Kidney (tissue), 14 donors: ENCODE data around the gene ADAMTS12. TPM values are rescaled to one million over a fixed set of nuclear protein-coding genes. Genes with fewer than 3 reads are reported as not detected.

Experiments
- DNase-seq, 5 donors: peaks; one replicate each; pipeline ENCODE4 v3.0.0-alpha.2; 2013 to 2020
- FAIRE-seq: peaks from 2 replicates; lab custom pipeline; 2012; peaks lifted over from hg19 to GRCh38; lab: Jason Lieb, UNC
- H3K27ac ChIP-seq, 2 donors: one replicate each; pipeline ENCODE4 v1.7.0; 2013; ENCODE audit warnings: low read depth in 2 of 2, low read length in 2 of 2, inconsistent platforms in 1 of 2
- H3K27me3 ChIP-seq: one replicate; pipeline ENCODE4 v1.7.1; 2013; ENCODE audit warnings: low read length, inconsistent platforms; ENCODE audit not compliant: control insufficient read depth, insufficient read depth
- H3K36me3 ChIP-seq, 3 donors: one replicate each; pipeline versions ENCODE4 v1.7.0 to v1.7.1; 2013; ENCODE audit warnings: low read length in 3 of 3, control low read depth in 1 of 3, inconsistent platforms in 1 of 3; ENCODE audit not compliant: insufficient read depth in 3 of 3, control insufficient read depth in 2 of 3
- H3K4me1 ChIP-seq, 3 donors: one replicate each; pipeline versions ENCODE4 v1.7.0 to v1.7.1; 2013; ENCODE audit warnings: low read length in 3 of 3, inconsistent platforms in 1 of 3, low read depth in 1 of 3; ENCODE audit not compliant: control insufficient read depth in 2 of 3, insufficient read depth in 2 of 3
- H3K4me3 ChIP-seq, 3 donors: one replicate each; pipeline versions ENCODE4 v1.7.0 to v1.8.1; 2013; ENCODE audit warnings: low read length in 3 of 3, control low read depth in 1 of 3, inconsistent platforms in 1 of 3
- H3K9ac ChIP-seq, 3 donors: one replicate each; pipeline versions ENCODE4 v1.7.0 to v1.7.1; 2013; ENCODE audit warnings: low read length in 3 of 3, control low read depth in 1 of 3, inconsistent platforms in 1 of 3
- H3K9me3 ChIP-seq, 3 donors: one replicate each; pipeline versions ENCODE4 v1.7.0 to v1.7.1; 2013; ENCODE audit warnings: low read length in 3 of 3, control low read depth in 1 of 3, inconsistent platforms in 1 of 3; ENCODE audit not compliant: control insufficient read depth in 2 of 3, insufficient read depth in 1 of 3
- intact Hi-C: fragments of 100-400 bp; cut with DNase I; formaldehyde crosslinking; loops from one replicate; pipeline ENCODE4 v1.11.1; 2022
- polyA plus RNA-seq: library from polyadenylated mRNA; stranded (reverse); fragments of 350-450 nt; fragmentation: Illumina TruSeq; extraction: RNeasy Lipid Tissue Mini Kit (QIAGEN cat#74804); gene quantifications from one replicate; pipeline ENCODE4 v1.2.3, GENCODE V29; 2014; ENCODE audit warnings: low read depth, low replicate concordance; ENCODE audit not compliant: insufficient read depth
- total RNA-seq: library from RNA; stranded (reverse); fragmentation: NEBNext Ultra II Directional; extraction: Animal tissue kit (Norgen Biotek cat#: 25700); gene quantifications from one replicate; pipeline ENCODE4 v1.2.1, GENCODE V29; 2021
- TF ChIP-seq, protein P1 (sequence below): IDR thresholded peaks from 3 replicates; pipeline ENCODE4 v1.5.1; 2012; ENCODE audit warnings: mild to moderate bottlenecking, moderate library complexity, borderline replicate concordance; ENCODE audit not compliant: insufficient read depth; ENCODE audit errors: extremely low read depth
- donor health status: control.
- donor health status: control.
- donor health status: control.
- donor health status: control.
- donor health status: control.
- donor health status: DM: yes; HTN: yes; CAD: no.
- donor health status: Normal renal cell carcinoma (clear cell type).

The ADAMTS12 gene
- total and polyA plus RNA-seq, 2 donors from 2014 or later: 0.75 to 2.0 TPM

DNA sequence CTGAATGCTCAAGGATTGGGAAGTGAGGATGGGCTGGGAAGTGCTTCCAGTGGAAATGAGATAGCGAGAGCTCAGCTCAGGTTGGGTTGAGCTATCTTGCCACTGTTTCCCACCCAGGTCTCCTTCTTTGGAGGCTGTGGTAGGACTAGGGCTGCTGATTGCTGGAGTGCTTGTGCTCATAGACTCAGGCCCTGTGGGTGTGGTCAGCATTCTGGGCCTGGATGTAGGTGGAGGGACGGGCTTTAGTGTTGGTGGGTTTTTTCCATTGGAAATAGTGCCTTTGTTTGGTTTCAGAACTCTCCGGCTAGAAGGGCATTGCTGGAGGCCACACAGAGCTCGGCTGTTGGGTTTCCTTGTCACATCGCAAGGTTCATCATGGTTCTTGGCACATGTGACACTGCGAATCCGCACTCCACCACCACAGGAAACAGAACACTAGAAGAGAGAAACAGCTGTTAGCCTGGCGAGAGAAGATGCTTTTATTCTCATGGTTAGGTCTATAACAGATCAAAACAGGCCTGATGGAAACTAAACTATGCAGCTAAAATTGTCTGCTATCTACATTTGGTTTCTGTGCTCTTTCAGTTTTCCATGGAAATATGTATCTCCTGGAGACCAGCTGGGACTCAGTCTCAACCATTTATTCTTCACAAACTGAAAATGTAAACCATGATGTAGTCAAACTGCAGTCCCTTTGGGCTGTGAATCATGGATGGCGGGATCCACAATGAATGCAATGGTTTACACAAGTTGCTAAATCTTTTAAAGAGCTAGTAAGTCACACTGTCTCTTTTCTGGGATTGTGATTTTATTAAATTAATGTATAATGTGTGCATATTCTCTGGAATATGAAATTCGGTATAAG is 314.8 kb downstream of the ADAMTS12 start:
- no peak for FAIRE-seq
- TF ChIP-seq, protein P1, sequence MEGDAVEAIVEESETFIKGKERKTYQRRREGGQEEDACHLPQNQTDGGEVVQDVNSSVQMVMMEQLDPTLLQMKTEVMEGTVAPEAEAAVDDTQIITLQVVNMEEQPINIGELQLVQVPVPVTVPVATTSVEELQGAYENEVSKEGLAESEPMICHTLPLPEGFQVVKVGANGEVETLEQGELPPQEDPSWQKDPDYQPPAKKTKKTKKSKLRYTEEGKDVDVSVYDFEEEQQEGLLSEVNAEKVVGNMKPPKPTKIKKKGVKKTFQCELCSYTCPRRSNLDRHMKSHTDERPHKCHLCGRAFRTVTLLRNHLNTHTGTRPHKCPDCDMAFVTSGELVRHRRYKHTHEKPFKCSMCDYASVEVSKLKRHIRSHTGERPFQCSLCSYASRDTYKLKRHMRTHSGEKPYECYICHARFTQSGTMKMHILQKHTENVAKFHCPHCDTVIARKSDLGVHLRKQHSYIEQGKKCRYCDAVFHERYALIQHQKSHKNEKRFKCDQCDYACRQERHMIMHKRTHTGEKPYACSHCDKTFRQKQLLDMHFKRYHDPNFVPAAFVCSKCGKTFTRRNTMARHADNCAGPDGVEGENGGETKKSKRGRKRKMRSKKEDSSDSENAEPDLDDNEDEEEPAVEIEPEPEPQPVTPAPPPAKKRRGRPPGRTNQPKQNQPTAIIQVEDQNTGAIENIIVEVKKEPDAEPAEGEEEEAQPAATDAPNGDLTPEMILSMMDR: no peak
- H3K4me3 ChIP-seq: no peak overlapping the region
- intact Hi-C loops: no loop called here
- no peaks in the 10 kb centered on the region for H3K4me1 ChIP-seq
- H3K9me3 ChIP-seq: no peaks in the 10 kb centered on the region
- no peak for DNase-seq
- no peak overlapping the region for H3K27ac ChIP-seq
- H3K27me3 ChIP-seq: no peaks in the 10 kb centered on the region
- no peak overlapping the region for H3K9ac ChIP-seq
- H3K36me3 ChIP-seq: no peaks in the 10 kb centered on the region

DNA sequence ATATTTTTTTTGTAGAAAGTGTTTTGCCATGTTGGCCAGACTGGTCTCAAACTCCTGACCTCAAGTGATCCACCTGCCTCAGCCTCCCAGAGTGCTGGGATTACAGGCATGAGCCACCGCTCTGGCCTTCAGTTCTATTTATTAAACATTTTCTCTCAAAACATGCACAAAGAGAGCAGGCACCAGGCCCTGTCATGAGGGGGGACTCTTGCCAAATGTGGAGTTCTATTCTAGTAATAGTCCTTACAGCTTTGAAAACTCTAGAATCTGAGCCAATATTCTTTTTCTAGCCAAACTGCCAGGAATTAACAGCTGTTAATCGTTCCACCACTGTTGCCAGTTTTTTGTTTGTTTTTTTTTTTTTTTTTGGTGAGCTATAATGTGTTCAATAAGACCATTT is 326.5 kb downstream of the ADAMTS12 start:
- no peak overlapping the region for H3K4me3 ChIP-seq
- peaks cover 0 to 7% (median 0%) of the 10 kb centered on the region in 3 donors for H3K4me1 ChIP-seq
- no peak overlapping the region for H3K27ac ChIP-seq
- no peak overlapping the region for H3K9ac ChIP-seq
- intact Hi-C loops: no loop called here
- FAIRE-seq (no peak), DNase-seq (peak in 1 of 5 donors; percentile 32)
- H3K36me3 ChIP-seq: no peaks in the 10 kb centered on the region
- no peaks in the 10 kb centered on the region for H3K27me3 ChIP-seq
- TF ChIP-seq, protein P1: no peak
- no peaks in the 10 kb centered on the region for H3K9me3 ChIP-seq

DNA sequence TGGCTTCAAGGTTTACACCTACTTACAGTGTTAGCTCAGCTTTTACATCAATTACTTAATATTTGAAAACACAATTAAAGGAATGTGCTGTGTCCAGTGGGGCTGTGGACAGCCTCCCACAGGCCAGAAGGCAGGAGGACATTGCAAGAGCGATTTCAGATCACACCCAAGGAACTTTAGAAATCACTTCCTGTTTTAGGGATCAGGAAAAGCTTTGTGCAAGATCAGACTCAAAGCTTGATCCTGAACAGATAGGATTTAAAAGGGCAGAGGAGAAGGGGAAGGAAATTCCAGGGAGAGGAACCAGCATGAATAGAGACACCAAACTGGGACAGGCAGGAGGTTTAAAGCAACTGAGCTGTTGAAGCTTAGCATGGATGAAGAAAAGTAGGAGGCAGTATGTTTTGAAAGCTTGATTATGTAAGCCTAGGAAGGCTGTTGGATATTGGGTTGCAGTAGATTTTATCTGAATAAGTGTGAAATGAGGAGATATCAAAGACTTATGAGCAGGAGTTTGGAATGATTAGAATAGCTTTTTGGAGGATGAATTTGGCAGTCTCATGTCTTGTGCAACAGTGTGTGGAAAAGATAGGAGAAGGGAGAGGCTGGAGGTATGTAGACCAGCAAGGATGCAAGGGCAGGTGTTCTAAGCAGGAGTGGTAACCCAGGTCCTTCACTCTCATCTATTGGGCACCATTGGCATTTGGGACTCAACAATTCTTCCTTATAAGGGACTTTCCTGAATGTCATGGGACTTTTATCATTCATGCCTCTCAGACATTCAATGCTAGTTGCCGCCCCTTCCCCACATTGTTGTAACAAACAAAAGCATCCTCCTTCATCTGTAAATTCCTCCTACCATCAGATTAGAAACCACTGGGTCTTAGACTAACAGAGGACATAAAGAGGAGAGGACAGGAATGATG is 327.5 kb downstream of the ADAMTS12 start:
- Histone ChIP-seq H3K27me3 (no peaks in the 10 kb centered on the region), H3K4me3 (no peak overlapping the region), H3K4me1 (peaks cover 0 to 7% (median 0%) of the 10 kb centered on the region in 3 donors), H3K27ac (no peak overlapping the region), H3K9me3 (no peaks in the 10 kb centered on the region), H3K9ac (no peak overlapping the region), H3K36me3 (no peaks in the 10 kb centered on the region)
- TF ChIP-seq, protein P1: no peak
- intact Hi-C loops: no loop called here
- FAIRE-seq (no peak), DNase-seq (no peak)
